ENCODE results near the gene GSTA4. TPM values are rescaled to one million over a fixed set of nuclear protein-coding genes. Genes with fewer than 3 reads are reported as not detected.

The GSTA4 gene
- total and polyA plus RNA-seq, 2 donors (not counting 3 experiments of a cell fraction or from before 2014, with no cell fraction given): 15.0 to 24.6 TPM

GRCh38 chr6:52984247-52984646, 10.8 kb downstream of the GSTA4 start:
- DNase-seq (ENCODE audit: low read depth, low spot score) (no peak), FAIRE-seq (no peak)
- H4K20me1 ChIP-seq (replicated peaks; ENCODE audit: control insufficient read depth, extremely low read depth, insufficient read depth, low read length): no peaks in the 10 kb centered on the region
- intact Hi-C loops (cut with micrococcal nuclease): no loop called here
- dilution Hi-C loops (cut with MboI; ENCODE audit: extremely low pct_ligation_motif_present, low sequenced_read_pairs): no loop called here
- H3K4me3 ChIP-seq (replicated peaks in 1 of 3; ENCODE audit: insufficient read depth in 1 of 3, low read depth in 1 of 3, low read length in 3 of 3): no peak overlapping the region
- H3K27ac ChIP-seq (ENCODE audit: insufficient read depth, low read depth, low read length): no peak overlapping the region
- H3K27me3 ChIP-seq (ENCODE audit: control insufficient read depth in 2 of 2, insufficient read depth in 2 of 2, low read length in 2 of 2): no peaks in the 10 kb centered on the region
- no TSS peak for BruUV-seq (replicated peaks)
- no peak overlapping the region for H2AFZ ChIP-seq (ENCODE audit: low read depth, low read length)
- TF ChIP-seq CTCF (IDR thresholded peaks at IDR 0.05; ENCODE audit: extremely low read depth in 1 of 2, insufficient read depth in 1 of 2, low read depth in 1 of 2, low read length in 2 of 2) (no peak), JUN (IDR thresholded peaks at IDR 0.05; ENCODE audit: borderline replicate concordance, insufficient read depth, insufficient read length, low read depth) (no peak), POLR2A (IDR thresholded peaks at IDR 0.05; ENCODE audit: low read depth, low read length) (no peak), GATA2 (IDR thresholded peaks at IDR 0.05; ENCODE audit: insufficient read depth, insufficient read length, low read depth, low read length) (no peak), MAX (IDR thresholded peaks at IDR 0.05; ENCODE audit: insufficient read depth, insufficient read length) (no peak), POLR2AphosphoS5 (IDR thresholded peaks at IDR 0.05; ENCODE audit: insufficient read depth, low read depth, low read length) (no peak), MYC (IDR thresholded peaks at IDR 0.05; ENCODE audit: low read depth, low read length) (no peak), EZH2 (IDR thresholded peaks at IDR 0.05; ENCODE audit: borderline replicate concordance, low read depth, low read length, severe bottlenecking) (no peak), FOS (IDR thresholded peaks at IDR 0.05; ENCODE audit: borderline replicate concordance, insufficient read depth, low read length) (no peak)
- H3K9me1 ChIP-seq (replicated peaks; ENCODE audit: control insufficient read depth, extremely low read depth, insufficient read depth, low read length): no peaks in the 10 kb centered on the region
- peaks cover 0 to 10% of the 10 kb centered on the region in 2 experiments for H3K36me3 ChIP-seq (ENCODE audit: control insufficient read depth in 2 of 2, extremely low read depth in 1 of 2, insufficient read depth in 2 of 2, low read length in 2 of 2)
- POLR2A ChIA-PET: no interaction called here
- H3K4me1 ChIP-seq (ENCODE audit: control insufficient read depth, extremely low read depth, insufficient read depth, low read length): peaks cover under 1% of the 10 kb centered on the region
- H3K79me2 ChIP-seq (ENCODE audit: control insufficient read depth, insufficient read depth, low read length): no peaks in the 10 kb centered on the region
- H3K9me3 ChIP-seq (replicated peaks; ENCODE audit: control insufficient read depth, insufficient read depth, low read length): no peaks in the 10 kb centered on the region
- CTCF ChIA-PET: interaction anchor here (0.8 to 1.4 kb wide), 2 partner anchors 11 to 16 kb away, joined by 3 read pairs; partner anchors contain the start of gene GSTA4
- H3K9ac ChIP-seq (replicated peaks; ENCODE audit: extremely low read depth, insufficient read depth, low read length): no peak overlapping the region
- H3K4me2 ChIP-seq (ENCODE audit: insufficient read depth, low read length): no peak overlapping the region

Measured in endothelial cell of umbilical vein (primary cell).